ENCODE measurements around the gene TSPAN16. TPM values are rescaled to one million over a fixed set of nuclear protein-coding genes. Genes with fewer than 3 reads are reported as not detected.
A peak's percentile ranks its signal among the peaks of the same experiment; 100 is the strongest.

TSPAN16 gene
- total RNA-seq, 1 donor from 2014 or later: not detected

- no peak for TF ChIP-seq CTCF (IDR thresholded peaks at IDR 0.05; ENCODE audit: partially characterized antibody, unreplicated experiment)
- H3K4me3 Mint-ChIP-seq (ENCODE audit: unreplicated experiment): peak overlapping the region; percentile 57
- peaks cover 11% of the 10 kb centered on the region for H3K9me3 Mint-ChIP-seq (ENCODE audit: unreplicated experiment)
- peaks cover 4% of the 10 kb centered on the region for H3K4me1 Mint-ChIP-seq (ENCODE audit: low read depth, unreplicated experiment)
- no peaks in the 10 kb centered on the region for H3K36me3 Mint-ChIP-seq (ENCODE audit: unreplicated experiment)
- peaks cover 17% of the 10 kb centered on the region for H3K27me3 Mint-ChIP-seq (ENCODE audit: unreplicated experiment)
- DNase-seq: no peak
- H3K27ac Mint-ChIP-seq (ENCODE audit: unreplicated experiment): peak overlapping the region; percentile 48
These were observed 32.2 kb upstream of the TSPAN16 start for GRCh38 chr19:11263726-11264125.

DNA sequence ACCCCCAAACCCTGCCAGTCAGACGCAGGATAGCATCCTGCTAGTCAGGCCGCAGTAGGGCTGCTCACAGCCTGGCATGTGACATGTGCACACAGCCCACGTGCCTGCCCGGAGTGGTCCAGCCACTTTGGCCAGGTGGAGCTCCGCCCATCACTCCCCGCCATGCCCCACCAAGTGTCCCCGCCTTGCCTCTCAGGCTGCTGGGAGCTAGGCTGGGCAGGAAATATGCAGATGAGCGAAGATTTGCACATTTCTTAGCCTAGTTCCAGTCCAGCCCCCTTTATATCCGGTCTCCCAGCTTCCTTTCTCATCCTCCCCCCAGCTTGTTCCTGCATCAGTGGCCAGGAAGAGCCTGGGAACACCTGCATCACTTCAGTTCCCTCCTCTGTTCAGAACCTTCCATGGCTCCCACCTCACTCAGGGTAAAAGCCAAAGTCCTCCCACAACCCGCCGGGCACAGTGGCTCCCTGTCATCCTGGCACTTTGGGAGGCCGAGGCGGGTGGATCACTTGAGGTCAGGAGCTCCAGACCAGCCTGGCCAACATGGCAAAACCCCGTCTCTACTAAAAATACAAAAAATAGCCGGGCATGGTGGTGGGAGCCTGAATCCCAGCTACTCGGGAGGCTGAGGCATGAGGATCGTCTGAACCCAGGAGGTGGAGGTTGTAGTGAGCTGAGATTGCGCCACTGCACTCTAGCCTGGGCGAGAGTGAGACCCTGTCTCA, 31.3 kb upstream of the TSPAN16 start:
- H3K9me3 Mint-ChIP-seq (ENCODE audit: unreplicated experiment): peaks cover 15% of the 10 kb centered on the region
- DNase-seq: no peak
- H3K36me3 Mint-ChIP-seq (ENCODE audit: unreplicated experiment): no peaks in the 10 kb centered on the region
- no peak overlapping the region for H3K27ac Mint-ChIP-seq (ENCODE audit: unreplicated experiment)
- no peak overlapping the region for H3K4me3 Mint-ChIP-seq (ENCODE audit: unreplicated experiment)
- H3K27me3 Mint-ChIP-seq (ENCODE audit: unreplicated experiment): peaks cover 18% of the 10 kb centered on the region
- H3K4me1 Mint-ChIP-seq (ENCODE audit: low read depth, unreplicated experiment): peaks cover 8% of the 10 kb centered on the region
- no peak for TF ChIP-seq CTCF (IDR thresholded peaks at IDR 0.05; ENCODE audit: partially characterized antibody, unreplicated experiment)

DNA sequence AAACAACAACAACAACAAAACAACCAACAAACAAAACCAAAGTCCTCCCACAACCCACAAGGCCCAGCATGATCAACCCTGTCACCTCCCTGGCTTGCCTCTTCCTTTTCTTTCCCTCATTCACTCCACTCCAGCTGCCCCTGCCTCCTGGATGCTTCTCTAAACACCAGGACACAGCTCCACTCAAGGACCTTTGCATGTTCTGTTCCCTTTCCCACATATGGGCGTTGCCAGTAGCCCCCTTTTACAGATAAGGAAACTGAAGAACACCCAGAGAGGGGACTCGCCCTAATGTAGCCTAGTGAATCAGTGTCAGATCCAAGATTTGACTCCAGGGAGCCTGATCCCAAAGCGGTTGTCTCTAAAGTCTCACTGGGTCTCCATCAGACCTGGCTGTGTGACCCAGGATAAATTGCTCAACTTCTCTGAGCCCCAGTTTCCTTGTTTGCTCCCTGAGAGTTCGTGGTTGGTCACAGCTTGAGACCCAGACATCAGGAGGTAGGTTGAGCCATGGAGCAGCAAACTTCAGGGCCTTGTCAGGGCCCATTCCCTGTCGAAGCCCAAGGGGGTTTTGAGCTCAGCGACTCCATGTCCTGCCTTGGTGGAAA, 30.7 kb upstream of the TSPAN16 start:
- H3K9me3 Mint-ChIP-seq (ENCODE audit: unreplicated experiment): peaks cover 15% of the 10 kb centered on the region
- TF ChIP-seq CTCF (IDR thresholded peaks at IDR 0.05; ENCODE audit: partially characterized antibody, unreplicated experiment): no peak
- no peak overlapping the region for H3K4me3 Mint-ChIP-seq (ENCODE audit: unreplicated experiment)
- peaks cover 18% of the 10 kb centered on the region for H3K27me3 Mint-ChIP-seq (ENCODE audit: unreplicated experiment)
- H3K36me3 Mint-ChIP-seq (ENCODE audit: unreplicated experiment): no peaks in the 10 kb centered on the region
- no peak for DNase-seq
- H3K4me1 Mint-ChIP-seq (ENCODE audit: low read depth, unreplicated experiment): peaks cover 8% of the 10 kb centered on the region
- H3K27ac Mint-ChIP-seq (ENCODE audit: unreplicated experiment): peak overlapping the region; percentile 72

- no peak overlapping the region for H3K4me3 Mint-ChIP-seq (ENCODE audit: unreplicated experiment)
- H3K27me3 Mint-ChIP-seq (ENCODE audit: unreplicated experiment): peaks cover 18% of the 10 kb centered on the region
- H3K4me1 Mint-ChIP-seq (ENCODE audit: low read depth, unreplicated experiment): peaks cover 8% of the 10 kb centered on the region
- no peak overlapping the region for H3K27ac Mint-ChIP-seq (ENCODE audit: unreplicated experiment)
- no peak for DNase-seq
- H3K36me3 Mint-ChIP-seq (ENCODE audit: unreplicated experiment): no peaks in the 10 kb centered on the region
- no peak for TF ChIP-seq CTCF (IDR thresholded peaks at IDR 0.05; ENCODE audit: partially characterized antibody, unreplicated experiment)
- H3K9me3 Mint-ChIP-seq (ENCODE audit: unreplicated experiment): peaks cover 14% of the 10 kb centered on the region
These were observed 30.1 kb upstream of the TSPAN16 start for GRCh38 chr19:11265785-11266236.
